GM19240 (cell line): ENCODE measurements around the gene PLGRKT.
"Not testable (repeated sequence)": the region's sequence is repeated elsewhere in the genome, so short reads cannot be mapped to it uniquely, and the experiment has no call there.

Experiments used
- DNase-seq: peaks from one replicate; pipeline ENCODE4 v3.0.0; 2011; ENCODE audit warnings: low spot score; ENCODE audit not compliant: insufficient read length

The PLGRKT gene

DNA sequence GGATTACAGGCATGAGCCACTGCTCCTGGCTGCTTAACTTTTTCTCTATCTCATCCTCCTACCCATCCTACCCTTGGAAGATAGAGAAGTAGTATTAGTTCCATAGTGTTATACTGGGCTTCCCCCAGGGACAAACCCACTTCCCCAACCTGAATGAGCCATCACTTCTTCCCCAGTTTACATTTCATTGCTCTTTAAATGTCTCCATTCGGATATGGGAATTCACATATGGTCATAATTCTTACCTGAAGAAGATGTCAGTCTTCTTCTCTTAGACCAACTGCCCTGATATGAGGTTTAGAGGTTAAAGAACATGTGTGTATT, 14.5 kb upstream of the PLGRKT start:
- no peak for DNase-seq

- no peak for DNase-seq
These were observed 12.8 kb upstream of the PLGRKT start, which contains the start of gene CD274 for GRCh38 chr9:5450359-5451091. Gene CD274 (plus strand): TSS chr9:5450542. CDS start chr9:5456114, 5,572 bp downstream.

DNA sequence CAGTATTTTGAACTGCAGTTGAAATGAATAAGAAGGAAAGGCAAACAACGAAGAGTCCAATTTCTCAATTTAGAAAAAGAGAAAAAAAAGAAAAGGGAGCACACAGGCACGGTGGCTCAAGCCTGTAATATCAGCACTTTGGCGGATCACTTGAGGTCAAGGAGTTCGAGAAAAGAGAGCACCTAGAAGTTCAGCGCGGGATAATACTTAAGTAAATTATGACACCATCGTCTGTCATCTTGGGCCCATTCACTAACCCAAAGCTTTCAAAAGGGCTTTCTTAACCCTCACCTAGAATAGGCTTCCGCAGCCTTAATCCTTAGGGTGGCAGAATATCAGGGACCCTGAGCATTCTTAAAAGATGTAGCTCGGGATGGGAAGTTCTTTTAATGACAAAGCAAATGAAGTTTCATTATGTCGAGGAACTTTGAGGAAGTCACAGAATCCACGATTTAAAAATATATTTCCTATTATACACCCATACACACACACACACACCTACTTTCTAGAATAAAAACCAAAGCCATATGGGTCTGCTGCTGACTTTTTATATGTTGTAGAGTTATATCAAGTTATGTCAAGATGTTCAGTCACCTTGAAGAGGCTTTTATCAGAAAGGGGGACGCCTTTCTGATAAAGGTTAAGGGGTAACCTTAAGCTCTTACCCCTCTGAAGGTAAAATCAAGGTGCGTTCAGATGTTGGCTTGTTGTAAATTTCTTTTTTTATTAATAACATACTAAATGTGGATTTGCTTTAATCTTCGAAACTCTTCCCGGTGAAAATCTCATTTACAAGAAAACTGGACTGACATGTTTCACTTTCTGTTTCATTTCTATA, 12.0 kb upstream of the PLGRKT start:
- no peak for DNase-seq

- no peak for DNase-seq
These were observed 11.0 kb upstream of the PLGRKT start for GRCh38 chr9:5448461-5449435.

GRCh38 chr9:5448016-5448415, 10.3 kb upstream of the PLGRKT start:
- no peak for DNase-seq

DNA sequence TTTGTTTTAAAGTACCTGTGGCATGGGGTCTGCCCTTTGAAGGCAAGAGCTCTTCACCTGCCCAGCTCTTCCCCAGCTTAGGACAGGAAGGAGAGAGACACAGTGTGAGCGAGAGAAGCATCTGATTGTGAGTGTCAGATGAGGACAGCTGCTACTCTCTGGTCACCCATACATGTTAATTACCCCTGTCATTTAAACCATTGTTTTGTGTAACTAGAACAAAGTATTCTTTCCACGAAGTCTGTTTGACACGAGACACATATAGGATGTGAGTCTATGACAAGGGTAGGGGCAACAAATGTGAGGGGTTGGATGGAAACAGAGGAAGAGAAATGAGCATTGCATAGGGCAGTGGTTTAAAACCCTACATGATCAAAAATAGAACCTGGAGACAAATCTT, 9.6 kb upstream of the PLGRKT start:
- no peak for DNase-seq

GRCh38 chr9:5446451-5447236, 8.9 kb upstream of the PLGRKT start:
- DNase-seq = no peak

- DNase-seq = no peak
These were observed 8.2 kb upstream of the PLGRKT start for GRCh38 chr9:5445886-5446285.

- not testable (repeated sequence) for DNase-seq
These were observed 7.4 kb upstream of the PLGRKT start for GRCh38 chr9:5445096-5445495.

DNA sequence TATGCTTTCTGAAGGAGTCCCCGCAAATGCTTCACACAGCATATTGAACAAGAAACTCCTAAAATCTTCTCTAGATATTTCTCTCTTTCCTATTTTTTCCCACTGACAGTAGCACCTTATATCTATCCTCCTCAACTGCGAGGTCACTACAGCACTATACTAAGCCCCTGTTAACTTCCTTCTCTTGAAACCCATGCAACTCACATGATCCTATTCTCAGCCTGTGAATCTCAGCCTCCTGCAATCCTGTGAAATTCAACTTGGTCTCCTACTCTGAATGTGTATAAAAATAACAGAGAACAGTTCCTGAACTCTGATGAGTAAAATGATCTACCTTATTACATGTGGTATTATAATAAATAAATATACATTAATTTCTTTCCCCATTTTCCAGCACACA, 6.1 kb upstream of the PLGRKT start:
- DNase-seq = no peak

DNA sequence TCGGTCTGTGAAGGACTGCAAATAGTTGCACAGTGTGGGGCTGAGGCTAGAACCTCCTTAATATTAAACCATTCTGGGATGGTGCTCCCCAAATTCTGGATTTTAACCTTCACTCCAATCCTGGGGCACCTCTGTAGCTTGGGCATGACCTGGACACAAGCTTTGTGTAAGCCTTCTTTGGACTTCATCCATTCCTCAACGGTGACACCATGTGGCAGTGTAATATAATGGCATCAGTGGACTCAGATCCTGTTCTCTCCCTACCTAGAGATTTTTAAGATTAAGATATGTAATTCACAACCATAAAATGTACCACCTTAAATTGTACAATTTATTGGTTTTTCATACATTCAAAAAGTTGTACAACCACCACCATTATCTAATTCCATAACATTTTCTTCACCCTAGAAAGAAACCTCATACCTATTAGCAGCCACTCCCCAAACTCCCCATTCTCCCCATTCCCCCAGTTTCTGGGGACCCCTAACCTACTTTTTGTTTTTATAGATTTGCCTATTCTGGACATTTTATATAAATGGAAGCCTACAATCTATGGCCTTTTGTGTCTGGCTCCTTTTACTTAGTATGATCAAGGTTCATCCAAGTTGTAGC, 4.8 kb upstream of the PLGRKT start:
- DNase-seq = no peak

DNA sequence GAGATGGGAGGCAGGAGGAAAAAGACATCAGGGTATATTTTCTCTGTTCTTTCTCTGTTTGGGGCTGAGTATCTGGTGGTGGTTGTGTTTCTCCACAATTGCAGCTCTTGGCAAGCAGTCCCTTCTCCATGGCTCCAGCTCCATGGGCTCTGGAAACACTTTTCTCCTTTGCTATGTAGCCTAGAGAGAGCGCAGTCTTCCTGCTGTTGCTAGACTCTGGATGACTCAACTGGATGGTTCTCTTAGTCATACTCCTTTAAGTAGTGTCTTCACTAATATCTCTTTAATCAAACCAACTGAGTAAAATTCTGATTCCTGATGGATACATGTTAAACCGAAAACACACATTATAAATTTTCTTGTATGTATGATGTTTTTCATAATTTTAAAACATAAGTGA, 3.3 kb upstream of the PLGRKT start:
- DNase-seq = no peak

DNA sequence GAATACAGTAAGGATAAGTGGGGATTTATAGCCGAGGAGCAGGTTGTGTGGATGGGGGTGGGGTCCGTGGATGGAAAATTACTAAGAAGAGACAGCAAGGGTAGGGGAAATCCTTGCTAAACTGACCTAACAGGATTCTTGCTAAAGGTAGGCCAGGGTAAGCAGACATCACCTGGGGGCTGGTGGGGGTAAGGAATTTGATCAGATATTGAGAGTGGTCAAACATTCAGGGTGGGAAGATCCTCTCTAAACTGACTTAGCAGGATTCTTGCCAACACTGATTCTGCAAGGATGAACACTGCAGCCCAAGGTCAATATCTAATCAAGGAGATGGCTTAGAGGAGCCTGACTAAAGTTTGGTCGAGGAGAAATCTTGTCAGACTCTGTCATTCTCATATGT, 2.7 kb upstream of the PLGRKT start:
- no peak for DNase-seq

GRCh38 chr9:5438301-5439162, 807 bp upstream of the PLGRKT start:
- DNase-seq = no peak

GRCh38 chr9:5436441-5436840, 1.3 kb downstream of the PLGRKT start:
- no peak for DNase-seq

DNA sequence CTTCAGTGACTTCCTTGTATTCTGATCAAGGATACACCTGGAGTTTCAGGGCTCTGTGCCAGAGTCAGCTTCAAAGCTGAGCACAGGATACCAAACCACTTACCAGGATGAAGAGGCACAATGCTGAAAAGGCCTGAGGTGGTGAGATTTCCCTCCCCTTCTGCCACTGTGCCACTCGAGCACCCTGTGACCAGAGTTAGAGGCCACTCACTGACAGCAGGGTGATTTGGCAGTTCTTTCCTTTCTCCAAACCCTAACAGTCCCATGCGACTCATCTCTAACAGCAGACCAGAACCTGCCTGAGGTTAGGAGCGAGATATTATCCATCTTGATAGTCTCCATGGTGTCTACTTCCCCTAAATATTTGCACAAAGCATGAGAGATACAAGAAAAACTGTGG, 1.8 kb downstream of the PLGRKT start:
- no peak for DNase-seq

DNA sequence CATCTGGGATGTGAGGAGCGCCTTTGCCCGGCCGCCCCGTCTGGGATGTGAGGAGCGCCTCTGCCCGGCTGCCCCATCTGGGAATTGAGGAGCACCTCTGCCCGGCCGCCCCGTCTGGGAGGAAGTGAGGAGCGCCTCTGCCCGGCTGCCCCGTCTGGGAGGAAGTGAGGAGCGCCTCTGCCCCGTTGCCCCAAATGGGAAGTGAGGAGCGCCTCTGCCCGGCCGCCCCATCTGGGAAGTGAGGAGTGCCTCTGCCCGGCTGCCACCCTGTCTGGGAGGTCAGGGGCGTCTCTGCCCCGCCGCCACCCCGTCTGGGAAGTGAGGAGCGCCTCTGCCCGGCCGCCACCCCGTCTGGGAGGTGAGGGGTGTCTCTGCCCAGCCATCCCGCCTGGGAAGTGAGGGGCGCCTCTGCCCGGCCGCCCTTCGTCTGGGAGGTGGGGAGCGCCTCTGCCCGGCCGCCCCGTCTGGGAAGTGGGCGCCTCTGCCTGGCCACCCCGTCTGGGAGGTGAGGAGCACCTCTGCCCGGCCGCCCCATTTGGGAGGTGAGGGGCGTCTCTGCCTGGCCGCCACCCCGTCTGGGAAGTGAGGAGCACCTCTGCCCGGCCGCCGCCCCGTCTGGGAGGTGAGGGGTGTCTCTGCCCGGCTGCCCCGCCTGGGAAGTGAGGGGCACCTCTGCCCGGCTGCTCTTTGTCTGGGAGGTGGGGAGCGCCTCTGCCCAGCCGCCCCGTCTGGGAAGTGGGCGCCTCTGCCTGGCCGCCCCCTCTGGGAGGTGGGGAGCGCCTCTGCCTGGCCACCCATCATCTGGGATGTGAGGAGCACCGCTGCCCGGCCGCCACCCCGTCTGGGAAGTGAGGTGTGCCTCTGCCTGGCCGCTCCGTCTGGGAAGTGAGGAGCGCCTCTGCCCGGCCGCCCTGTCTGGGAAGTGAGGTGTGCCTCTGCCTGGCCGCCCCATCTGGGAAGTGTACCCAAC, 3.6 kb downstream of the PLGRKT start:
- DNase-seq = not testable (repeated sequence)

DNA sequence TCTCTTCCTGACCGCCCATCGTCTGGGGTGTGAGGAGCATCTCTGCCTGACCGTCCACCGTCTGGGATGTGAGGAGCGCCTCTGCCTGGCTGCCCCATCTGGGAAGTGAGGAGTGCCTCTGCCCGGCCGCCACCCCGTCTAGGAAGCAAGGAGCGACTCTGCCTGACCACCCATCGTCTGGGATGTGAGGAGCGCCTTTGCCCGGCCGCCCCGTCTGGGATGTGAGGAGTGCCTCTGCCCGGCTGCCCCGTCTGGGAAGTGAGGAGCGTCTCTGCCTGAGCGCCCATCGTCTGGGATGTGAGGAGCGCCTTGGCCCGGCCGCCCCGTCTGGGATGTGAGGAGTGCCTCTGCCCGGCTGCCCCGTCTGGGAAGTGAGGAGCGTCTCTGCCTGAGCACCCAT, 4.4 kb downstream of the PLGRKT start:
- not testable (repeated sequence) for DNase-seq
